VCaP (cell line): ENCODE results near the gene HEATR3.

Experiments
- H3K27ac ChIP-seq: fragments of 450-650 bp; 2 replicates; pipeline ENCODE4 v1.5.1; 2017
- TF ChIP-seq, protein P1 (sequence below): fragments of 450-650 bp; conservative IDR thresholded peaks from 2 replicates; pipeline ENCODE4 v1.5.1; 2017; ENCODE audit warnings: mild to moderate bottlenecking, moderate library complexity

HEATR3 gene

DNA sequence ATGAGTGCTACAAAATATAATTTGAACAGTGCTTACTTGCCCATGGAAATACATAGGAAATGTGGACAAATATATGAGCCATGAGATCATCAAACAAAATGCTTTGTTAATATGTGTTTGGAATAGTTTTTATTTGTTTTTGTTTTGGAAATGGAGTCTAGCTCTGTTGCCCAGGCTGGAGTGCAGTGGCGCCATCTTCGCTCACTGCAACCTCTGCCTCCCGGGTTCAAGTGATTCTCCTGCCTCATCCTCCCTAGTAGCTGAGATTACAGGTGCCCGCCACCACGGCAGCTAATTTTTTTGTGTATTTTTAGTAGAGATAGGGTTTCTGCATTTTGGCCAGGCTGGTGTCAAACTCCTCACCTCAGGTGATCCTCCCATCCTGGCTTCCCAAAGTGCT lies 37.9 kb upstream of the HEATR3 start:
- TF ChIP-seq, protein P1, sequence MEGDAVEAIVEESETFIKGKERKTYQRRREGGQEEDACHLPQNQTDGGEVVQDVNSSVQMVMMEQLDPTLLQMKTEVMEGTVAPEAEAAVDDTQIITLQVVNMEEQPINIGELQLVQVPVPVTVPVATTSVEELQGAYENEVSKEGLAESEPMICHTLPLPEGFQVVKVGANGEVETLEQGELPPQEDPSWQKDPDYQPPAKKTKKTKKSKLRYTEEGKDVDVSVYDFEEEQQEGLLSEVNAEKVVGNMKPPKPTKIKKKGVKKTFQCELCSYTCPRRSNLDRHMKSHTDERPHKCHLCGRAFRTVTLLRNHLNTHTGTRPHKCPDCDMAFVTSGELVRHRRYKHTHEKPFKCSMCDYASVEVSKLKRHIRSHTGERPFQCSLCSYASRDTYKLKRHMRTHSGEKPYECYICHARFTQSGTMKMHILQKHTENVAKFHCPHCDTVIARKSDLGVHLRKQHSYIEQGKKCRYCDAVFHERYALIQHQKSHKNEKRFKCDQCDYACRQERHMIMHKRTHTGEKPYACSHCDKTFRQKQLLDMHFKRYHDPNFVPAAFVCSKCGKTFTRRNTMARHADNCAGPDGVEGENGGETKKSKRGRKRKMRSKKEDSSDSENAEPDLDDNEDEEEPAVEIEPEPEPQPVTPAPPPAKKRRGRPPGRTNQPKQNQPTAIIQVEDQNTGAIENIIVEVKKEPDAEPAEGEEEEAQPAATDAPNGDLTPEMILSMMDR: no peak
- no peak overlapping the region for H3K27ac ChIP-seq

DNA sequence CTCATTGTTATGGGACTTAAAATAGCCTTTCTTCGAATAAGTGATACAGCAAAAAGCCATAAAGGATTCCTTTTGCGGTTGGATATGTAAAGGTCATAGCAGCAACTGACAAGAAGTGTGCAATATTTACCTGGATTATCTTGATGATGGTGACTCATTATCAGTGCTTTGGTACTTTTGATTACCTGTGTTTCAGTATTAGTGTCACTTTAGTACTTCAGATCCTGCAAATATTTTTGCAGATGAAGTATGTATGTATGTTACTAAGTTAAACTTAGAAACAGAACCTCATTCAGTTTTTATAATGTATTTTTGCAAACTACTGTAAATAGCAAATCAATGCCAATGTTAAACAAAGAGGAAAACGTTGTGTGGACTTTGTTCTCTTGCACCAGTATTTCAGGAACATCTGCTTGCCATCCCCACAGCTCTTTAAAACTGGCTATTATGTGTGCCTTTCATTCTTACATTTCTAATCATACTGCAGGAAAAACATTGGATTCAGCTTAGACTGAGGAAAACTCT lies 30.2 kb upstream of the HEATR3 start:
- H3K27ac ChIP-seq: peak overlapping the region; percentile 75
- TF ChIP-seq, protein P1: no peak

DNA sequence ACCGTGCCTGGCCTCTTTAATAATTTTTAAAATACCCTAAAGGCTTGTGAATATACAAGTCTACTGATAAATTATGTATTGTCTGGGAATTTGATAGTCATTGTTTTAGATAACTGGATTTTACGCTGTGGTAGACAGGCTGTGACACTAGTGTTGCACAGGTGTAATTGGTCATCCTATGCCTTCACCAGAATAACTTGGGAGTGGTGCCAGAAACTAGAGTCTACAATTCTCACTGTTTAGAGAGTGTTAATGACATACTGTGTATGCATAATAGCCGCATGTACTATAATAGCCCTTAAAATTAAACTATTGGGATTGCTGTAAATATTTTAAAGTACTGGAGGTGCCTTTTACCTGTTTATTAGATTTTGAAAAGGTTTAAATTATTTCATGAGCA lies 29.3 kb upstream of the HEATR3 start:
- H3K27ac ChIP-seq: peak overlapping the region; percentile 75
- TF ChIP-seq, protein P1: no peak

DNA sequence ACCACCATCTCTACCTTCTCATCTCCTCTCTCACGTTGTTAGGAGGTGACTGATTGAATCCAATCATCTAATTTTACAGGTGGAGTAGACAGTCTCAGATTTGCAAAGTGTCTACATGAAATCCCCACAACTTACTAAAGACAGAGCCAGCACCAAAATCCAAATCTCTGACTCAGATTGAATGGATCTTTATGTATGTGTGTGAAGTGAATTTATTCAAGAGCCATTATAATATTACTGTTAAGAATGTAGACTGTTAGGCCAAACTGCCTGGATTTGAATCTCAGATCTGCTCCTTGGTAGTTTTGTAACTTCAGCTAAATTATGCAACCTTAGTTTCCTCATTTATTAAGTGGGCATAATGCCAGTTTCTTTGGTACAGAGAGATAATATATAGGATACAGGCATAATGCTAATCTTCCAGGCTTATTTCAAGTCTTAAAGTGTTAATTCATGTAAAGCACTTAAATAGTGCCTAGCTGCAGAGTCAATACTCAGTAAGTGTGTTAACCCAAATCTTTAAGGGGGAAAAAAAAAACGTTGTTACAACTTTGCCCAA lies 28.0 kb upstream of the HEATR3 start:
- peak overlapping the region; percentile 75 for H3K27ac ChIP-seq
- TF ChIP-seq, protein P1: no peak

DNA sequence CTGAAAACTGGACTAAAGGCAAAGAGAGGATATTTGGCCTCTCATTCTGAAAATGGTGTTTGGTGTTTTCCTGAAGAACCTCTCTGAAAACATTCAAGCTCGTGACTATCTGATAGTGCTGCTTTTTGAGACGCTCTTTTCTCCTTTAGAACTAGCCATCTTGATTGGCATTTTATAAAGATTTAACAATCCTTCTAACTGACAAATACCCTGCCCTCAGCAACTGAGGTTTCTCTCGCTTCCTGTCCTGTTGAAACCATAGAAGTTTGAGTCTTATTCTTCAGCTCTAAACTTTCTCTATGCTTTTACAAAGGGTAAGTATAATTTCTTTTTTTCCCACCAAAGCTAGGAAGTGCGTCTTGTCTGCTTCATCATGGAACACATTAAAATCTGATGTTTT lies 27.5 kb upstream of the HEATR3 start:
- TF ChIP-seq, protein P1: no peak
- H3K27ac ChIP-seq: no peak overlapping the region; the same call in 1 of the 2 replicates

DNA sequence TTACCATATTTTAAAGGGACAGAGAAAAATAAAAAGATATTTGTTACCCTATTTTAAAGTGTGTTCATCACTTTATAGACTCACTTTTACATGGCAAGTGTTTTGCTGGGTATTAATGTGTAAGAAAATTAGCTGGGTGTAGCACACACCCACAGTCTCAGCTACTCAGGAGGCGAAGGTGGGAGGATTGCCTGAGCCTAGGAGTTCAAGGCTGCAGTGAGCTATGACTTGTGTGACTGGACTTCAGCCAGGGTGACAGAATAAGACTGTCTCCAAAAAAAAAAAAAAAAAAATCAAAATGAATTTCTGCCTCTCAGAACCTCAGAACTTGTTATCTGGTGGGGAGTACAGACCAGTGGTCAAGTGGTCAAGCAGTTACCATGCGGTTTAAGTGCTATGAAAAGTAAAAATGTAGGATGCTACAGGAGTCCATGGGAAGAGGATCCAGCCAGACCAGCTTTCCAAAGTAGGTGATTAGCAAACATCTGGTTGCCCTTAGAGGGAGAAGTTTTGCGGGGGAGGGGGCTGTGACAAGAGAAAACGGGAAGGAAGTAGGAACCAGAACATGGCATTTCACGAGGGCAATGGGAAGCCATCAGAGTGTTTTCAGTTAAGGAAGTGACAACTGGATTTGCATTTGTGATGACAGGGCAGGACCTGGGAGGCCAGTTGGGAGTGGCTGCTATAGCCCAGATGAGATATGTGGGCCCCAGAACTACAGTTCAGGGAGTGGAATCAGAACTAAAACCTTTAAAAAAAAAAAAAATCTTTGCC lies 26.8 kb upstream of the HEATR3 start:
- TF ChIP-seq, protein P1: no peak
- no peak overlapping the region for H3K27ac ChIP-seq

DNA sequence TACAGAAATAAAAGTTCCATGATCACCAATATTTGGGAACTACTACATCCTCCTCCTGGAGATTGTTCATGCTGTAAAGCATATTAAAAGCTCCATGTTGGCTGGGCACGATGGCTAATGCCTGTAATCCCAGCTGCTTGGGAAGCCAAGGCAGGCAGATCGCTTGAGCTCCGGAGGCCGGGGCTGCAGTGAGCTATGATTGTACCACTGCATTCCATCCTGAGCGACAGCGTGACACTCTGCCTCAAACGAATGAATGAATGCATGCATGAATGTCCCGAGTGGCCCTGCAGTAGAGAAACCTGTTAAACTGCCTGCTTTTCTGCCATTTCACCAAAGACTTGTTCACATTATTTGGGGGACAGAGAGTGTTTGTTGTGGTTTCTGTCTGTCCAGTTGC lies 25.8 kb upstream of the HEATR3 start:
- no peak overlapping the region for H3K27ac ChIP-seq

More for the DNA sequence above, 25.8 kb upstream of the HEATR3 start:
- TF ChIP-seq, protein P1: no peak
